PC-9 (cell line): Measurements from ENCODE around the gene TENT4A.

Experiments
- EZH2 ChIP-seq: fragments of 200-600 bp; sonication (generic); IDR thresholded peaks from 2 replicates; pipeline ENCODE4 v1.8.0; 2017; ENCODE audit warnings: antibody characterized with exemption, low read depth
- TF ChIP-seq, protein P1 (sequence below): fragments of 200-600 bp; sonication (generic); conservative IDR thresholded peaks from 2 replicates; pipeline ENCODE4 v1.6.1; 2017; ENCODE audit warnings: mixed run types, antibody characterized with exemption, mild to moderate bottlenecking, moderate library complexity

DNA sequence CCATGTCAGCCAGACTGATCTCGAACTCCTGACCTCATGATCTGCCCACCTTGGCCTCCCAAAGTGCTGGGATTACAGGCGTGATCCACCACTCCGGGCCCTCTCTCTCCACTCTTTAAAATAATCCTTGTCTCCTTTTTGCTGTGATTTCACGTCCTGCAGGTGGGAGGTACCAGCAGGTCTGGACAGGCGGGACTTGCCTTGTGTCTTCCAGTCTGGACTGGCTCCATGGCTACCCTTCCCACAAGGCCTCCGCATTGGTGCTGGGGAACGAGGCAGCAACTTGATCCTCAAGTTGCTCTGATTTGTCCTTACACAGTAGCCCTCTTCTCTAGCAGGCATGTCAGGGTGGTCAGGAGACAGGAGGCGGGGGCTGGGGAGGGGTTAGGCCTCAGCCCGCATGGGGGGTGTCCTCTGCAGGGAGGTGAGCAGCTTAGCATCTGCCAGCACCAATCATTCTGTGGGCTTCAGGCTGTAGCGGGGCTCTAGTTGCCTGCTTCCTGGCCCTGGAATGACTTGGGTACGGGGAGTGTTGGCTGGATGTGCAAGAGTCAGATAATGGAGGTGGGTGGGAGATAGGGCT is 54.3 kb downstream of the TENT4A start:
- TF ChIP-seq, protein P1, sequence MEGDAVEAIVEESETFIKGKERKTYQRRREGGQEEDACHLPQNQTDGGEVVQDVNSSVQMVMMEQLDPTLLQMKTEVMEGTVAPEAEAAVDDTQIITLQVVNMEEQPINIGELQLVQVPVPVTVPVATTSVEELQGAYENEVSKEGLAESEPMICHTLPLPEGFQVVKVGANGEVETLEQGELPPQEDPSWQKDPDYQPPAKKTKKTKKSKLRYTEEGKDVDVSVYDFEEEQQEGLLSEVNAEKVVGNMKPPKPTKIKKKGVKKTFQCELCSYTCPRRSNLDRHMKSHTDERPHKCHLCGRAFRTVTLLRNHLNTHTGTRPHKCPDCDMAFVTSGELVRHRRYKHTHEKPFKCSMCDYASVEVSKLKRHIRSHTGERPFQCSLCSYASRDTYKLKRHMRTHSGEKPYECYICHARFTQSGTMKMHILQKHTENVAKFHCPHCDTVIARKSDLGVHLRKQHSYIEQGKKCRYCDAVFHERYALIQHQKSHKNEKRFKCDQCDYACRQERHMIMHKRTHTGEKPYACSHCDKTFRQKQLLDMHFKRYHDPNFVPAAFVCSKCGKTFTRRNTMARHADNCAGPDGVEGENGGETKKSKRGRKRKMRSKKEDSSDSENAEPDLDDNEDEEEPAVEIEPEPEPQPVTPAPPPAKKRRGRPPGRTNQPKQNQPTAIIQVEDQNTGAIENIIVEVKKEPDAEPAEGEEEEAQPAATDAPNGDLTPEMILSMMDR: no peak
- no peak for TF ChIP-seq EZH2
